ENCODE measurements around the gene GSTP1.
"Not testable (repeated sequence)": the region's sequence is repeated elsewhere in the genome, so short reads cannot be mapped to it uniquely, and the experiment has no call there.

Gene GSTP1

DNA sequence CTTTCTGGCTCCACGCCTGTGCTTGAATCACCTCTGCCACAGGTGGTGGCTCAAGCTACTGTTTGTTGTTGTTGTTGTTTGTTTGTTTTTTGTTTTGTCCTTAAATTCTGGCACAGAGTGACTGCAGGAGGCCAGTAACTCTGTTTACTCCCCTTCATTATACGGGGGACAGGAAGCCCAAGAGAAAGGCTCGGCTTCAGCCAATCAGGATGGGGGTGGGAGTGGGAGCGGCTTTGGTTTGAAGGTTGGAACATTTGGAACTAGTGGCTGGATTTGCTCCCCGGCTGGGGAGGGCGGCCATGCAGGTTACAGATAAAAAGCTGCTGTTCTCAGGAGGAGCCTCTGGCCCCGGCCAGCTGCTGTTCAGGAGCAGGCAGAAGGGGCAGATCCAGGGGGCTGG lies 40.6 kb upstream of the GSTP1 start:
- Histone ChIP-seq H3K9ac (ENCODE audit: insufficient read length) (no peak overlapping the region), H3K36me3 (ENCODE audit: insufficient read depth, low read length) (no peaks in the 10 kb centered on the region), H3K4me3 (no peak overlapping the region), H3K27ac (no peak overlapping the region), H3K9me3 (ENCODE audit: low read depth, low read length) (no peaks in the 10 kb centered on the region)
- no peak for DNase-seq (ENCODE audit: low read depth, low spot score)
- no peak for TF ChIP-seq POLR2AphosphoS5 (IDR thresholded peaks at IDR 0.05; ENCODE audit: borderline replicate concordance, low read depth, low read length)
- no peak for TF ChIP-seq FOXP2 (optimal IDR thresholded peaks at IDR 0.05; ENCODE audit: control extremely low read depth, extremely low read length, insufficient read depth)
- no peak for TF ChIP-seq EZH2 (IDR thresholded peaks at IDR 0.05)

DNA sequence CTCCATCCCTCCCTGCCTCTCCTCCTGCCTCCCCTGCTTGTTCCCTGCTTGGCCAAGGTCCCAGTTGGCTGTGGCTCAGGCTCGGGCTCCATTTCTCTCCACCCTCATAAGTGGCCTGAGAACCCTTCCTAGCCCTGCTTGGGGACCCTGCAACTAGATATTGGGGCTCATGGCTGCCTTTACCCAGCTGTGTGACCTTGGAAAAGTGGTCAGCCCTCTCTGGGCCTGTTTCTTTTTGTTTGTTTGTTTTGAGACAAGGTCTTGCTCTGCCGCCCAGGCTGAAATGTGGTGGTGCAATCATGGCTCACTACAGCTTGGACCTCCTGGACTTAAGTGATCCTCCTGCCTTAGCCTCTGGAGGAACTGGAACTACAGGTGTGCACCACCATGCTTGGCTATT lies 40.0 kb upstream of the GSTP1 start:
- TF ChIP-seq FOXP2 (optimal IDR thresholded peaks at IDR 0.05; ENCODE audit: control extremely low read depth, extremely low read length, insufficient read depth) (no peak), POLR2AphosphoS5 (IDR thresholded peaks at IDR 0.05; ENCODE audit: borderline replicate concordance, low read depth, low read length) (no peak), EZH2 (IDR thresholded peaks at IDR 0.05) (no peak)
- DNase-seq (ENCODE audit: low read depth, low spot score), result no peak
- H3K36me3 ChIP-seq (ENCODE audit: insufficient read depth, low read length), result no peaks in the 10 kb centered on the region
- no peak overlapping the region for H3K27ac ChIP-seq
- H3K4me3 ChIP-seq, result no peak overlapping the region
- no peak overlapping the region for H3K9ac ChIP-seq (ENCODE audit: insufficient read length)
- no peaks in the 10 kb centered on the region for H3K9me3 ChIP-seq (ENCODE audit: low read depth, low read length)

DNA sequence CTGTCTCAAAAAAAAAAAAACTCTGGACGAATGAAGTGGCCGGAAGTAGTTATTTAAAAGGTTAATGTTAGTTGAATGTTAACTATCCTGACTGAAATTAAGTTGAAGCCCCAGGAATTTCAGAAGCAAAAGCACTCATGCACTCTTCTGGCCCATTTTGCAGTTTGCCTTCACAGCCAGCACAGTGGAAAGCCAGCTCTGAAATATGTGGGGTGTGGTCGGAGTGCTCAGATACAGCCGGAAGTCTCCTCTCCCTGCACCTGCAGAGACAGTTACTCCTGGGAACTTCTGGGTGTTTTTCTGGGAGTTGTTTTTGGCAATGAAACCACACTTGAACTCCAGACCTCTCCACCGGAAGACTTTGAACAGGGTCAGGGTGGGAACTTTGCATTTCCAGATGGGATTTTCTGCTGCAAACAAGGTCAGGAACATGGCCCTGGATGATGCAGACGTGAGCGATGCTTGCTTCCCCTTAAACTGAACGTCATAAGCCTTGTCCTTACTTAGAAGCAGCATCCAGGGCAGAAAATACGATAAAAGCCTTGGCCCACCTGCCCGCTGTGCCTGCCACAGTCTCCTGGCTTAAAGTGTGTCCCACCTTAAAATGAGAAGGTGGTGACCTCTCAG lies 38.9 kb upstream of the GSTP1 start:
- no peak overlapping the region for H3K27ac ChIP-seq
- no peak overlapping the region for H3K4me3 ChIP-seq
- no peak for DNase-seq (ENCODE audit: low read depth, low spot score)
- no peak for TF ChIP-seq EZH2 (IDR thresholded peaks at IDR 0.05)
- no peak for TF ChIP-seq FOXP2 (optimal IDR thresholded peaks at IDR 0.05; ENCODE audit: control extremely low read depth, extremely low read length, insufficient read depth)
- no peak for TF ChIP-seq POLR2AphosphoS5 (IDR thresholded peaks at IDR 0.05; ENCODE audit: borderline replicate concordance, low read depth, low read length)
- H3K9me3 ChIP-seq (ENCODE audit: low read depth, low read length), result no peaks in the 10 kb centered on the region
- no peak overlapping the region for H3K9ac ChIP-seq (ENCODE audit: insufficient read length)
- H3K36me3 ChIP-seq (ENCODE audit: insufficient read depth, low read length), result no peaks in the 10 kb centered on the region

DNA sequence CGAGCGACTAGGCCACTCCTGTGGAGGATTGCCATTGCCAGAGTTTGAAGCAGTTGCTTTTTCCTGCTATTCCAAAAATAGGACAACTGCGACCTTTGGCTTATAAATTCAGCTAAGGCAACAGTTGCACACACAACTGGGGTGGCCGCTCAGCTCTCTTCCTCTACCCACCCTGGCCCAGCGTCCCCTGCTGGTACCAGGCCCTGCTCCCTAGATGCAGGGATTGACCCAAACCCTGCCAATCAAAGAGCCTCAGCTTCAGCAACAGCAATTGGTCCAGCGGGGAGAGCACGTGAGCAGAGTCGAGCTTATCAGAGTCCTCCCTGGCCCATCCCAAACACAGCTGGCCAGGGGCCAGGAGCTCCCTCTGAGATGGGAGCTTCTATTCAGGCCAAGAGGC lies 38.3 kb upstream of the GSTP1 start:
- no peak for DNase-seq (ENCODE audit: low read depth, low spot score)
- no peak overlapping the region for H3K9ac ChIP-seq (ENCODE audit: insufficient read length)
- TF ChIP-seq FOXP2 (optimal IDR thresholded peaks at IDR 0.05; ENCODE audit: control extremely low read depth, extremely low read length, insufficient read depth) (no peak), POLR2AphosphoS5 (IDR thresholded peaks at IDR 0.05; ENCODE audit: borderline replicate concordance, low read depth, low read length) (no peak), EZH2 (IDR thresholded peaks at IDR 0.05) (no peak)
- H3K27ac ChIP-seq, result no peak overlapping the region
- no peaks in the 10 kb centered on the region for H3K36me3 ChIP-seq (ENCODE audit: insufficient read depth, low read length)
- no peaks in the 10 kb centered on the region for H3K9me3 ChIP-seq (ENCODE audit: low read depth, low read length)
- no peak overlapping the region for H3K4me3 ChIP-seq

DNA sequence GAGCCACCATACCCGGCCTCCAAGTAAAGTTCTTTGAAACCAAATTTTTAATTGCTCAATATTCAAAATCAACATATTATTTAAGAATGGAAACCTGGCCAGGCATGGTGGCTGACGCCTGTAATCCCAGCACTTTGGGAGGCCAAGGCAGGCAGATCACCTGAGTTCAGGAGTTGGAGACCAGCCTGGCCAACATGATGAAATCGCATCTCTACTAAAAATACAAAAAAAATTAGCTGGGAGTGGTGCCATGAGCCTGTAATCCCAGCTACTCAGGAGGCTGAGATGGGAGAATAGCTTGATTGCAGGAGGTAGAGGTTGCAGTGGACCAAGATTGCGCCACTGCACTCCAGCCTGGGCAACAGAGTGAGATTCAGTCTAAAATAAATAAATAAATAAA lies 35.5 kb upstream of the GSTP1 start:
- not testable (repeated sequence) for H3K4me3 ChIP-seq; DNase-seq (ENCODE audit: low read depth, low spot score); H3K9ac ChIP-seq (ENCODE audit: insufficient read length); H3K36me3 ChIP-seq (ENCODE audit: insufficient read depth, low read length); H3K9me3 ChIP-seq (ENCODE audit: low read depth, low read length); H3K27ac ChIP-seq

DNA sequence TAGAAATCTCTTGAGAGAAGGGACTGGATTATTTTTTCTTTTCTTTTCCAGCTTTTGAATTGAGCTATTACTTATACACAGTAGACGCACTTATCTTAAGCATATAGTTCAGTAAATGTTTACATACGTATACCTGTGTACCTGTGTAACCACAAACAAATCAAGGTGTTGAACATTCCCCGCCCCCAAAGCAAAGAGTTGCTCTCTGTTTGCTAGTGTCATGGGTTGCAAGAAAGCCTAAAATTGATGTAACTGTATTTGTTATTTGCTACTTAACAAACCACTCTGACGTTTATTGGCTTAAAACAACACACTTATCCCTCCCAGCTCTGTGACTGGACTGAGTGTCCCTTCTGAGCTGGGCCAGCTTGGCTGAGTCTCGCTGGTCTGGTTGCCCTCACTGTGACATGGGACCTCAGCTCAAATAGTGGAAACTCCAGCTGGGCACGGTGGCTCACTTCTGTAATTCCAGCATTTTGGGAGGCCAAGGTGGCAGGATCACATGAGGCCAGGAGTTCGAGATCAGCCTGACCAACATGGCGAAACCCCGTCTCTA lies 35.0 kb upstream of the GSTP1 start:
- no peak for DNase-seq (ENCODE audit: low read depth, low spot score)
- Histone ChIP-seq H3K36me3 (ENCODE audit: insufficient read depth, low read length) (no peaks in the 10 kb centered on the region), H3K27ac (no peak overlapping the region), H3K4me3 (no peak overlapping the region), H3K9me3 (ENCODE audit: low read depth, low read length) (no peaks in the 10 kb centered on the region), H3K9ac (ENCODE audit: insufficient read length) (no peak overlapping the region)
- TF ChIP-seq FOXP2 (optimal IDR thresholded peaks at IDR 0.05; ENCODE audit: control extremely low read depth, extremely low read length, insufficient read depth), result no peak
- TF ChIP-seq EZH2 (IDR thresholded peaks at IDR 0.05), result no peak
- TF ChIP-seq POLR2AphosphoS5 (IDR thresholded peaks at IDR 0.05; ENCODE audit: borderline replicate concordance, low read depth, low read length), result no peak

DNA sequence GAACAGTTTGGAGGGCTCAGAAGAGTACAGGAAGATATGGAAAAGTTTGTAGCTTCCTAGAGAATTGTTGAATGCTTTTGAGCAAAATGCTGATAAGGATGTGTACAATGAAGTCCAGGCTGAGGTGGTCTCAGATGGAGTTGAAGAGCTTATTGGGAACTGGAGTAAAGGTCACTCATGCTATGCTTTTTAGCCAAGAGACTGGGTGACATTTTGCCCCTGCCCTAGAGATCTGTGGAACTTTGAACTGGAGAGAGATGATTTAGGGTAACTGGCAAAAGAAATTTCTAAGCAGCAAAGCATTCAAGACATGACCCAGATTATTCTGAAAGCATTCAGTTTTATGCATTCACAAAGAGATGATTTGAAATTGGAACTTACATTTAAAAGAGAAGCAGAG lies 32.5 kb upstream of the GSTP1 start:
- H3K27ac ChIP-seq, result no peak overlapping the region
- H3K4me3 ChIP-seq, result no peak overlapping the region
- DNase-seq (ENCODE audit: low read depth, low spot score), result no peak
- no peaks in the 10 kb centered on the region for H3K9me3 ChIP-seq (ENCODE audit: low read depth, low read length)
- H3K36me3 ChIP-seq (ENCODE audit: insufficient read depth, low read length), result no peaks in the 10 kb centered on the region
- H3K9ac ChIP-seq (ENCODE audit: insufficient read length), result no peak overlapping the region
- TF ChIP-seq FOXP2 (optimal IDR thresholded peaks at IDR 0.05; ENCODE audit: control extremely low read depth, extremely low read length, insufficient read depth) (no peak), POLR2AphosphoS5 (IDR thresholded peaks at IDR 0.05; ENCODE audit: borderline replicate concordance, low read depth, low read length) (no peak), EZH2 (IDR thresholded peaks at IDR 0.05) (no peak)

DNA sequence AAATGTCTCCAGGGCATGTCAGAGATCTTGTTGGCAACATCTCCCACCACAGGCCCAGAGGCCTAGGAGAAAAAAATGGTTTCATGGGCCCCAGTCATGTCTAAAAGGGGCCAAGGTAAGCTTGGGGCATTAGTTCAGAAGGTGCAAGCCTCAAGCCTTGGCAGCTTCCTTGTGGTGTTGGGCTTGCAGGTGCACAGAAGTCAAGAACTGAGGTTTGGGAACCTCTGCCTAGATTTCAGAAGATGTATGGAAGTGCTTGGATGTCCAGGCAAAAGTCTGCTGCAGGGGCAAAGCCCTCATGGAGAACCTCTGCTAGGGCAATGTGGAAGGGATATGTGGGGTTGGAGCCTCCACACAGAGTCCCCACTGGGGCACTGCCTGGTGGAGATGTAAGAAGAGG lies 31.9 kb upstream of the GSTP1 start:
- not testable (repeated sequence) for DNase-seq (ENCODE audit: low read depth, low spot score); H3K9ac ChIP-seq (ENCODE audit: insufficient read length); H3K36me3 ChIP-seq (ENCODE audit: insufficient read depth, low read length); H3K4me3 ChIP-seq; H3K9me3 ChIP-seq (ENCODE audit: low read depth, low read length); H3K27ac ChIP-seq

DNA sequence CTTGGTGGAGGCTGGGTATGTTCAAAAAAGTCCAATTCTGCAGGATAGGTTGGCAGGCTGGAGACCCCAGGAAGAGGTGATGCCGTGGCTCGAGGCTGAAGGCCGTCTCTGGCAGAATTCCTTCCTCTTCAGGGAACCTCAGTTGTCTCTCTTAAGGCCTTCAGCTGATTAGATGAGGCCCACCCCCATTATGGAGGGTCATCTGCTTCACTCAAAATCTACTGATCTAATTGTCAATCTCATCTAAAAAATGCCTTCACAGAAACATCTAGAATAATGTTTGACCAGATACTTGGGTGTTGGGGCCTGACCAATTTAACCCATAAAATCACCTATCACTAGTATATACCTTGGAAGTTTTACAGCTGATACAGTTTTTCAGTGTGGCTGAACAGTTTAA lies 27.4 kb upstream of the GSTP1 start:
- TF ChIP-seq FOXP2 (optimal IDR thresholded peaks at IDR 0.05; ENCODE audit: control extremely low read depth, extremely low read length, insufficient read depth), result no peak
- no peak overlapping the region for H3K9ac ChIP-seq (ENCODE audit: insufficient read length)
- DNase-seq (ENCODE audit: low read depth, low spot score), result no peak
- no peaks in the 10 kb centered on the region for H3K9me3 ChIP-seq (ENCODE audit: low read depth, low read length)
- no peak overlapping the region for H3K4me3 ChIP-seq
- no peaks in the 10 kb centered on the region for H3K36me3 ChIP-seq (ENCODE audit: insufficient read depth, low read length)
- H3K27ac ChIP-seq, result no peak overlapping the region
